LoVo (cell line): ENCODE measurements around the gene DHDDS.
"Not testable (repeated sequence)": the region's sequence is repeated elsewhere in the genome, so short reads cannot be mapped to it uniquely, and the experiment has no call there.

Experiments used
- DNase-seq: peaks from one replicate; pipeline ENCODE4 v3.0.0-alpha.2; 2016; ENCODE audit warnings: low spot score

Gene DHDDS

GRCh38 chr1:26431979-26432695, at the start of gene DHDDS:
Gene DHDDS (plus strand): TSS chr1:26432321. CDS start chr1:26432946, 625 bp downstream.
- peak; percentile 98 for DNase-seq

- DNase-seq, result no peak
Measured at GRCh38 chr1:26384076-26384475, 48.0 kb upstream of the DHDDS start.

- not testable (repeated sequence) for DNase-seq
Measured at GRCh38 chr1:26385063-26385462, 47.1 kb upstream of the DHDDS start.

- peak; percentile 38 for DNase-seq
Measured at GRCh38 chr1:26387447-26387846, 44.7 kb upstream of the DHDDS start.

- DNase-seq, result no peak
Measured at GRCh38 chr1:26388791-26389445, 43.2 kb upstream of the DHDDS start.

GRCh38 chr1:26389604-26390247, 42.4 kb upstream of the DHDDS start:
- DNase-seq, result no peak

GRCh38 chr1:26391450-26391849, 40.7 kb upstream of the DHDDS start:
- DNase-seq, result no peak

- DNase-seq, result no peak
Measured at GRCh38 chr1:26395754-26396153, 36.4 kb upstream of the DHDDS start.

GRCh38 chr1:26399034-26399433, 33.1 kb upstream of the DHDDS start:
- DNase-seq, result no peak

GRCh38 chr1:26401891-26402290, 30.2 kb upstream of the DHDDS start:
- no peak for DNase-seq

GRCh38 chr1:26403656-26404055, 28.5 kb upstream of the DHDDS start:
- DNase-seq, result no peak

GRCh38 chr1:26404641-26405040, 27.5 kb upstream of the DHDDS start:
- no peak for DNase-seq

- no peak for DNase-seq
Measured at GRCh38 chr1:26405281-26405915, 26.7 kb upstream of the DHDDS start.

- peak; percentile 67 for DNase-seq
Measured at GRCh38 chr1:26408604-26409003, 23.5 kb upstream of the DHDDS start.

- no peak for DNase-seq
Measured at GRCh38 chr1:26409191-26409807, 22.8 kb upstream of the DHDDS start.

GRCh38 chr1:26410706-26411623, 21.2 kb upstream of the DHDDS start, which contains the start of gene LIN28A:
Gene LIN28A (plus strand): TSS chr1:26410817. CDS start chr1:26410892, 75 bp downstream.
- no peak for DNase-seq

GRCh38 chr1:26411624-26412074, 20.5 kb upstream of the DHDDS start:
- no peak for DNase-seq

- DNase-seq, result no peak
Measured at GRCh38 chr1:26412180-26412840, 19.8 kb upstream of the DHDDS start.

- DNase-seq, result no peak
Measured at GRCh38 chr1:26413031-26413430, 19.1 kb upstream of the DHDDS start.

- peak; percentile 79 for DNase-seq
Measured at GRCh38 chr1:26417111-26417759, 14.9 kb upstream of the DHDDS start.
